K562 (cell line): ENCODE results near the gene ARHGAP26. TPM values are rescaled to one million over a fixed set of nuclear protein-coding genes. Genes with fewer than 3 reads are reported as not detected.
"Not testable (repeated sequence)": the region's sequence is repeated elsewhere in the genome, so short reads cannot be mapped to it uniquely, and the experiment has no call there.

Experiments
- ATAC-seq: fragments of 200-7000 bp; cut with Tn5 transposase; 3 replicates; pipeline ENCODE4 v1.9.1; 2020; ENCODE audit warnings: moderate library complexity
- BruUV-seq: library from RNA; stranded (reverse); fragments of 400-500 nt; replicated peaks from 2 replicates; lab custom pipeline; 2021; lab: Mats Ljungman, UMichigan
- CTCF ChIA-PET: fragments of 300-600 bp; formaldehyde crosslinking; extraction: SDS; loops from one replicate; lab custom pipeline; 2021; ENCODE audit warnings: low intra/inter-chr PET ratio; lab: Yijun Ruan, JAX
- POLR2A ChIA-PET: fragments of 300-600, 350-650 bp; sonication (Branson Sonifier 250); formaldehyde crosslinking; extraction: SDS; loops from one replicate; lab custom pipeline; 2021; ENCODE audit warnings: antibody characterized with exemption, inconsistent platforms; lab: Yijun Ruan, JAX
- DNase-seq, 4 experiments: peaks; one replicate each; pipeline versions ENCODE4 v3.0.0 to v3.0.0-alpha.2; 2011 to 2018; ENCODE audit warnings: low spot score in 3 of 4, mixed read lengths in 3 of 4; ENCODE audit errors: extremely low read depth in 1 of 4
- FAIRE-seq: peaks from 2 replicates; lab custom pipeline; 2011; peaks lifted over from hg19 to GRCh38; lab: Jason Lieb, UNC
- H2AFZ ChIP-seq: 2 replicates; pipeline ENCODE4 v1.6.0; 2011; ENCODE audit warnings: low read depth, low read length, control low read depth, inconsistent platforms
- H3K27ac ChIP-seq: fragments of 200-600 bp; 3 replicates; pipeline ENCODE4 v1.8.0; 2011; ENCODE audit warnings: low read depth, mild to moderate bottlenecking, control low read depth, inconsistent platforms, low read length, moderate library complexity, mixed read lengths; ENCODE audit errors: extremely low read depth
- H3K27me3 ChIP-seq, 2 experiments: fragments of 300-600 bp in 1 of 2; 2 replicates in 1 of 2; 3 replicates in 1 of 2; pipeline versions ENCODE4 v1.6.0 to v1.8.0; 2011; ENCODE audit warnings: inconsistent platforms in 2 of 2, low read length in 2 of 2, mild to moderate bottlenecking in 1 of 2, mixed read lengths in 1 of 2, moderate library complexity in 1 of 2; ENCODE audit not compliant: control insufficient read depth in 2 of 2, insufficient read depth in 2 of 2
- H3K36me3 ChIP-seq: fragments of 300-600 bp; 3 replicates; pipeline ENCODE4 v1.8.0; 2011; ENCODE audit warnings: mild to moderate bottlenecking, low read length, inconsistent platforms; ENCODE audit not compliant: control insufficient read depth, insufficient read depth
- H3K4me1 ChIP-seq, 2 experiments: fragments of 200-600 bp in 1 of 2; replicated peaks in 1 of 2; 2 replicates in 1 of 2; 3 replicates in 1 of 2; pipeline versions ENCODE4 v1.5.1 to v1.8.0; 2011; ENCODE audit warnings: inconsistent platforms in 2 of 2, low read length in 2 of 2, mild to moderate bottlenecking in 1 of 2, mixed read lengths in 1 of 2, moderate library complexity in 1 of 2; ENCODE audit not compliant: control insufficient read depth in 2 of 2, insufficient read depth in 2 of 2
- H3K4me2 ChIP-seq: 2 replicates; pipeline ENCODE4 v1.6.1; 2011; ENCODE audit warnings: low read length, control low read depth, inconsistent platforms, mixed read lengths; ENCODE audit not compliant: insufficient read depth
- H3K4me3 ChIP-seq: fragments of 200-600 bp; sonication (generic), shearing (Covaris generic); 2 replicates; pipeline ENCODE4 v1.5.1; 2016; ENCODE audit warnings: control low read depth, inconsistent platforms
- H3K79me2 ChIP-seq: fragments of 200-600 bp; 3 replicates; pipeline ENCODE4 v1.8.0; 2011; ENCODE audit warnings: low read length, inconsistent platforms; ENCODE audit not compliant: control insufficient read depth, insufficient read depth
- H3K9ac ChIP-seq, 2 experiments: 2 replicates each; pipeline versions ENCODE4 v1.6.0 to v1.6.1; 2011; ENCODE audit warnings: low read depth in 2 of 2, low read length in 2 of 2, control low read depth in 1 of 2, inconsistent platforms in 1 of 2, mild to moderate bottlenecking in 1 of 2, mixed read lengths in 1 of 2; ENCODE audit not compliant: insufficient read depth in 1 of 2
- H3K9me1 ChIP-seq: one replicate; pipeline ENCODE4 v1.6.0; 2011; ENCODE audit warnings: inconsistent platforms, mild to moderate bottlenecking, low read length, moderate library complexity; ENCODE audit not compliant: control insufficient read depth, insufficient read depth
- H3K9me3 ChIP-seq: replicated peaks from 2 replicates; pipeline ENCODE4 v1.5.1; 2011; ENCODE audit warnings: low read depth, low read length, inconsistent platforms; ENCODE audit not compliant: control insufficient read depth, insufficient read depth
- H4K20me1 ChIP-seq: replicated peaks from 2 replicates; pipeline ENCODE4 v1.6.1; 2011; ENCODE audit warnings: low read length, inconsistent platforms, mixed read lengths; ENCODE audit not compliant: control insufficient read depth, insufficient read depth
- CCNT2 ChIP-seq: IDR thresholded peaks from 2 replicates; pipeline ENCODE4 v1.6.1; 2011; ENCODE audit warnings: borderline replicate concordance, low read depth, mild to moderate bottlenecking, moderate library complexity, mixed read lengths, low read length; ENCODE audit not compliant: insufficient read length; ENCODE audit errors: extremely low read depth
- WGBS: fragments of 100-300 bp; shearing (Covaris generic); methylation state at CpG from one replicate; pipeline ENCODE4 v1.1.6; 2016; ENCODE audit warnings: low coverage, mixed read lengths; ENCODE audit not compliant: insufficient coverage; ENCODE audit errors: missing lambda C conversion rate; 5-methylcytosine and 5-hydroxymethylcytosine counted together
- in situ Hi-C: fragments of 300-500 bp; cut with MboI; formaldehyde crosslinking; loops from 4 replicates; pipeline ENCODE4 v1.15.0; 2018; ENCODE audit warnings: inconsistent platforms, mixed read lengths
- intact Hi-C: fragments of 100-400 bp; cut with micrococcal nuclease; formaldehyde crosslinking; loops from 2 replicates; pipeline ENCODE4 v1.14.2; 2022
- polyA plus RNA-seq, 8 experiments: library from polyadenylated mRNA; depleted of rRNA in 4 of 8; stranded (reverse) in 5 of 8; unstranded in 3 of 8; fragments of >200 nt; fragmentation: Nextera tagmentation in 2 of 8; fragmentation: Illumina TruSeq in 1 of 8; extraction: Ambion mirVana in 2 of 8; extraction: Trizol in 1 of 8; gene quantifications; 2 replicates each; pipeline versions ENCODE4 v1.2.1 to v1.2.3, GENCODE V29; 2011 to 2014; ENCODE audit warnings: inconsistent platforms in 1 of 8, missing spikeins in 1 of 8
- total RNA-seq, 7 experiments: library from RNA; depleted of rRNA in 6 of 7; stranded (reverse); fragments of >200 nt in 6 of 7; fragmentation: Illumina TruSeq in 2 of 7; extraction: Trizol in 2 of 7; gene quantifications; 2 replicates each; pipeline versions ENCODE4 v1.2.1 to v1.2.3, GENCODE V29; 2011 to 2021; ENCODE audit warnings: low replicate concordance in 1 of 7
- TF ChIP-seq, protein P1 (sequence below): fragments of 250-450 bp; sonication (Bioruptor Pico); IDR thresholded peaks from 2 replicates; pipeline ENCODE4 v1.5.1; 2021; ENCODE audit warnings: mild to moderate bottlenecking
- TF ChIP-seq, protein P2 (sequence below): fragments of 450-650 bp; formaldehyde crosslinking; IDR thresholded peaks from 2 replicates; pipeline ENCODE4 v1.4.0; 2022; ENCODE audit warnings: missing genetic modification characterization

Gene ARHGAP26
- total and polyA plus RNA-seq, 9 of the 15 experiments (the other 6 are each of a cell fraction or from before 2014, with no cell fraction given) = 0.13 to 1.1 (median 0.55) TPM

DNA sequence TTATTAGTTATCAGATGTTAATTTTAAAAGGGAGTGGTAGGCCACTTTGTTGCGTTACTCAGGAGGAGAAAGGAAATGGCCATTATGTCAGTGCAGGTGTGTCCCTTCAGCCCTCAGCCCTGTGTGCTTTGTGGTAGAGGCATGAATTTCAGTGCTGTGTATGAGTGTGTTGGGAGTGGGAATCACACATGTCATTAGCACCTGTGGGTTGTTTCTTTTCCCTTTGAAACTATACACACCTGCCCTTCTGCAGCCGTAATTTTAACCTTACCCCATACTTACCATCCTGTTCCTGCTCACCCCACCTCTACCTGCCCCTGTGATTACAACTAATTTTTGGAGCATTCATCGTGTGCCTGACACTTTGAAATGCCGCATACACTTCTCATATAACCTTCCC lies 156.4 kb downstream of the ARHGAP26 start:
- TF ChIP-seq, protein P1, sequence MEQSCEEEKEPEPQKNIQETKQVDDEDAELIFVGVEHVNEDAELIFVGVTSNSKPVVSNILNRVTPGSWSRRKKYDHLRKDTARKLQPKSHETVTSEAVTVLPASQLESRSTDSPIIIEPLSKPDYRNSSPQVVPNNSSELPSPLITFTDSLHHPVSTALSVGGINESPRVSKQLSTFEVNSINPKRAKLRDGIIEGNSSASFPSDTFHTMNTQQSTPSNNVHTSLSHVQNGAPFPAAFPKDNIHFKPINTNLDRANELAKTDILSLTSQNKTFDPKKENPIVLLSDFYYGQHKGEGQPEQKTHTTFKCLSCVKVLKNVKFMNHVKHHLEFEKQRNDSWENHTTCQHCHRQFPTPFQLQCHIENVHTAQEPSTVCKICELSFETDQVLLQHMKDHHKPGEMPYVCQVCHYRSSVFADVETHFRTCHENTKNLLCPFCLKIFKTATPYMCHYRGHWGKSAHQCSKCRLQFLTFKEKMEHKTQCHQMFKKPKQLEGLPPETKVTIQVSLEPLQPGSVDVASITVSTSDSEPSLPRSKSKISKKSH (CRISPR knock-in tag) = no peak
- TF ChIP-seq, protein P2, sequence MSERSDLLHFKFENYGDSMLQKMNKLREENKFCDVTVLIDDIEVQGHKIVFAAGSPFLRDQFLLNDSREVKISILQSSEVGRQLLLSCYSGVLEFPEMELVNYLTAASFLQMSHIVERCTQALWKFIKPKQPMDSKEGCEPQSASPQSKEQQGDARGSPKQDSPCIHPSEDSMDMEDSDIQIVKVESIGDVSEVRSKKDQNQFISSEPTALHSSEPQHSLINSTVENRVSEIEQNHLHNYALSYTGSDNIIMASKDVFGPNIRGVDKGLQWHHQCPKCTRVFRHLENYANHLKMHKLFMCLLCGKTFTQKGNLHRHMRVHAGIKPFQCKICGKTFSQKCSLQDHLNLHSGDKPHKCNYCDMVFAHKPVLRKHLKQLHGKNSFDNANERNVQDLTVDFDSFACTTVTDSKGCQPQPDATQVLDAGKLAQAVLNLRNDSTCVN (CRISPR knock-in tag) = no peak
- no peak for TF ChIP-seq CCNT2
- Histone ChIP-seq H3K4me2 (no peak overlapping the region), H3K9me1 (no peaks in the 10 kb centered on the region), H3K4me3 (no peak overlapping the region), H3K9ac (no peak overlapping the region), H3K79me2 (no peaks in the 10 kb centered on the region), H3K9me3 (no peaks in the 10 kb centered on the region), H2AFZ (no peak overlapping the region), H3K36me3 (no peaks in the 10 kb centered on the region), H3K4me1 (no peaks in the 10 kb centered on the region), H3K27me3 (peaks cover 0 to 10% of the 10 kb centered on the region in 2 experiments; a peak in 3 of 5 replicates), H3K27ac (no peak overlapping the region), H4K20me1 (no peaks in the 10 kb centered on the region)
- in situ Hi-C loops = loop anchor here (10.0 kb wide), 1 partner anchor 898 kb away; no protein-coding TSS in a partner anchor
- WGBS = 2% methylated on average over 4 of the region's 4 CpGs
- DNase-seq = no peak
- no peak for ATAC-seq
- CTCF ChIA-PET = no interaction called here
- BruUV-seq = no TSS peak
- no peak for FAIRE-seq
- intact Hi-C loops = no loop called here
- POLR2A ChIA-PET = interaction anchor here (1.1 kb wide), 1 partner anchor 595 kb away, joined by 3 read pairs; no protein-coding TSS in a partner anchor

DNA sequence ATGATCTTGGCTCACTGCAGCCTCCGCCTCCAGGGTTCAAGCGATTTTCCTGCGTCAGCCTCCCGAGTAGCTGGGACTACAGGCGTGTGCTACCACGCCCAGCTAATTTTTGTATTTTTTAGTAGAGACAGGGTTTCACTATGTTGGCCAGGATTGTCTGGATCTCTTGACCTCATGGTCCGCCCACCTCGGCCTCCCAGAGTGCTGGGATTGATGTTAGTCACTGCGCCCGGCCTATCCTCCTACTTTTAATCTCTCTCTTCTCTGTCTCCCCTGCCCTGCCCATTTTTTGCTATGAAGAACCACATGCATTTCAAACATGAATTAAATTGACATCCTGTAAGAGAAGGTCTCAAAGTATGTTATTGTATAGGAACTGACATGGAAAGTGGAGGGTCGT lies 158.8 kb downstream of the ARHGAP26 start:
- H3K4me3 ChIP-seq, H3K36me3 ChIP-seq, DNase-seq, H3K4me1 ChIP-seq, H4K20me1 ChIP-seq, H2AFZ ChIP-seq, FAIRE-seq, H3K4me2 ChIP-seq, H3K27ac ChIP-seq, H3K9ac ChIP-seq, ATAC-seq, BruUV-seq, H3K9me1 ChIP-seq, H3K9me3 ChIP-seq, POLR2A ChIA-PET, H3K79me2 ChIP-seq, intact Hi-C loops: not testable (repeated sequence)
- CTCF ChIA-PET = interaction anchor here (0.6 kb wide), 1 partner anchor 98 kb away, joined by 3 read pairs; no protein-coding TSS in a partner anchor
- WGBS = 4% methylated on average over 11 of the region's 11 CpGs
- peaks cover 2 to 17% of the 10 kb centered on the region in 2 experiments; a peak in 3 of 5 replicates for H3K27me3 ChIP-seq
- in situ Hi-C loops = loop anchor here (10.0 kb wide), 1 partner anchor 896 kb away; no protein-coding TSS in a partner anchor
